GM23338 (cell line): Measurements from ENCODE around the gene KCNF1. TPM values are rescaled to one million over a fixed set of nuclear protein-coding genes. Genes with fewer than 3 reads are reported as not detected.
A peak's percentile ranks its signal among the peaks of the same experiment; 100 is the strongest.

Experiments
- ATAC-seq: fragments of 200-7000 bp; cut with Tn5 transposase; 3 replicates; pipeline ENCODE4 v1.9.1; 2020
- DNase-seq: peaks from one replicate; pipeline ENCODE4 v3.0.0-alpha.2; 2015; ENCODE audit warnings: low spot score
- H2AFZ ChIP-seq: fragments of 200-600 bp; sonication (generic); 2 replicates; pipeline ENCODE4 v1.8.0; 2016; ENCODE audit warnings: antibody characterized with exemption, mild to moderate bottlenecking, moderate library complexity
- H3F3A ChIP-seq: fragments of 200-600 bp; sonication (generic); replicated peaks from 2 replicates; pipeline ENCODE4 v1.8.0; 2017; ENCODE audit warnings: antibody characterized with exemption, mixed run types, low read depth
- H3K27ac ChIP-seq: fragments of 200-600 bp; sonication (generic); 2 replicates; pipeline ENCODE4 v1.6.1; 2016; ENCODE audit warnings: low read depth
- H3K27me3 ChIP-seq: fragments of 200-600 bp; sonication (generic); 2 replicates; pipeline ENCODE4 v1.8.0; 2016; ENCODE audit warnings: mild to moderate bottlenecking, mixed run types, moderate library complexity; ENCODE audit not compliant: insufficient read depth
- H3K36me3 ChIP-seq: fragments of 200-600 bp; sonication (generic); 2 replicates; pipeline ENCODE4 v1.8.0; 2016; ENCODE audit warnings: mild to moderate bottlenecking; ENCODE audit not compliant: insufficient read depth
- H3K4me1 ChIP-seq: fragments of 200-600 bp; sonication (generic); 2 replicates; pipeline ENCODE4 v1.8.0; 2016; ENCODE audit warnings: mild to moderate bottlenecking, moderate library complexity; ENCODE audit not compliant: insufficient read depth
- H3K4me2 ChIP-seq: fragments of 200-600 bp; sonication (generic); 2 replicates; pipeline ENCODE4 v1.7.1; 2017; ENCODE audit warnings: mixed run types
- H3K4me3 ChIP-seq: fragments of 200-600 bp; sonication (generic); 2 replicates; pipeline ENCODE4 v1.6.1; 2016; ENCODE audit warnings: mixed run types
- H3K79me2 ChIP-seq: fragments of 200-600 bp; sonication (generic); replicated peaks from 2 replicates; pipeline ENCODE4 v1.8.0; 2017; ENCODE audit warnings: mild to moderate bottlenecking; ENCODE audit not compliant: insufficient read depth
- H3K9me2 ChIP-seq: fragments of 200-600 bp; sonication (generic); 2 replicates; pipeline ENCODE4 v1.8.0; 2017; ENCODE audit not compliant: insufficient read depth
- H4K20me1 ChIP-seq: fragments of 200-600 bp; sonication (generic); replicated peaks from 2 replicates; pipeline ENCODE4 v1.8.0; 2017; ENCODE audit warnings: mild to moderate bottlenecking; ENCODE audit not compliant: insufficient read depth
- H3K27ac Mint-ChIP-seq: 2 replicates; pipeline ENCODE4 v1.8.0; 2020; ENCODE audit warnings: inconsistent platforms, mild to moderate bottlenecking, moderate library complexity, mixed read lengths
- H3K27me3 Mint-ChIP-seq: 3 replicates; pipeline ENCODE4 v1.8.0; 2022; ENCODE audit warnings: low read depth, mild to moderate bottlenecking, moderate library complexity, mixed read lengths, inconsistent platforms; ENCODE audit not compliant: insufficient read depth, poor library complexity
- H3K36me3 Mint-ChIP-seq: 3 replicates; pipeline ENCODE4 v1.8.0; 2021; ENCODE audit warnings: low read depth, mild to moderate bottlenecking, inconsistent platforms, moderate library complexity, mixed read lengths
- H3K4me1 Mint-ChIP-seq: 3 replicates; pipeline ENCODE4 v1.8.0; 2020; ENCODE audit warnings: mild to moderate bottlenecking, inconsistent platforms, mixed read lengths
- H3K4me3 Mint-ChIP-seq: 3 replicates; pipeline ENCODE4 v1.8.0; 2021; ENCODE audit warnings: moderate library complexity, mild to moderate bottlenecking, inconsistent platforms, mixed read lengths
- H3K9me3 Mint-ChIP-seq: 3 replicates; pipeline ENCODE4 v1.8.0; 2020; ENCODE audit warnings: moderate library complexity, mild to moderate bottlenecking, inconsistent platforms, mixed read lengths
- EZH2 ChIP-seq: fragments of 200-600 bp; sonication (generic); IDR thresholded peaks from one replicate; pipeline ENCODE4 v1.8.0; 2017; ENCODE audit warnings: antibody characterized with exemption, mild to moderate bottlenecking, low read depth; ENCODE audit not compliant: unreplicated experiment
- EZH2phosphoT487 ChIP-seq: fragments of 200-600 bp; sonication (generic); IDR thresholded peaks from one replicate; pipeline ENCODE4 v1.8.1; 2018; ENCODE audit warnings: antibody characterized with exemption; ENCODE audit not compliant: unreplicated experiment
- NANOG ChIP-seq: IDR thresholded peaks from 2 replicates; pipeline ENCODE4 v1.6.1; 2016; ENCODE audit warnings: antibody characterized with exemption, borderline replicate concordance
- POLR2AphosphoS5 ChIP-seq: IDR thresholded peaks from 2 replicates; pipeline ENCODE4 v1.6.1; 2016; ENCODE audit warnings: antibody characterized with exemption, low read depth
- STAT1 ChIP-seq: IDR thresholded peaks from one replicate; pipeline ENCODE4 v1.6.1; 2016; ENCODE audit warnings: antibody characterized with exemption; ENCODE audit not compliant: unreplicated experiment
- ZNF331 ChIP-seq: fragments of 250-450 bp; sonication (Bioruptor Pico); IDR thresholded peaks from 2 replicates; pipeline ENCODE4 v1.5.0; 2020; ENCODE audit warnings: low read depth, mild to moderate bottlenecking, moderate library complexity
- polyA plus RNA-seq: library from polyadenylated mRNA; unstranded; fragments of >200 nt; fragmentation: Nextera tagmentation; extraction: Ambion mirVana; gene quantifications from 2 replicates; pipeline ENCODE4 v1.2.1, GENCODE V29; 2016
- total RNA-seq: library from RNA; depleted of rRNA; stranded (reverse); fragments of >200 nt; shearing (Covaris generic); gene quantifications from 2 replicates; pipeline ENCODE4 v1.2.3, GENCODE V29; 2014
- TF ChIP-seq, protein P1 (sequence below): fragments of 250-450 bp; sonication (Bioruptor Pico); IDR thresholded peaks from 2 replicates; pipeline ENCODE4 v1.5.0; 2020; ENCODE audit warnings: mild to moderate bottlenecking, moderate library complexity
- TF ChIP-seq, protein P2 (sequence below): IDR thresholded peaks from 2 replicates; pipeline ENCODE4 v1.6.1; 2016; ENCODE audit warnings: antibody characterized with exemption
- TF ChIP-seq, protein P3 (sequence below), 2 experiments: fragments of 200-600 bp in 1 of 2; sonication (generic) in 1 of 2; conservative IDR thresholded peaks; 2 replicates each; pipeline versions ENCODE4 v1.5.1 to v1.6.1; 2016 to 2017; ENCODE audit warnings: antibody characterized with exemption in 2 of 2, low read depth in 2 of 2, mild to moderate bottlenecking in 2 of 2, moderate library complexity in 1 of 2
- TF ChIP-seq, protein P4 (sequence below): IDR thresholded peaks from one replicate; pipeline ENCODE4 v1.6.1; 2018; ENCODE audit warnings: antibody characterized with exemption; ENCODE audit not compliant: unreplicated experiment

KCNF1 gene
- total and polyA plus RNA-seq, 2 experiments from 2014 or later = 0.11 to 1.5 TPM

DNA sequence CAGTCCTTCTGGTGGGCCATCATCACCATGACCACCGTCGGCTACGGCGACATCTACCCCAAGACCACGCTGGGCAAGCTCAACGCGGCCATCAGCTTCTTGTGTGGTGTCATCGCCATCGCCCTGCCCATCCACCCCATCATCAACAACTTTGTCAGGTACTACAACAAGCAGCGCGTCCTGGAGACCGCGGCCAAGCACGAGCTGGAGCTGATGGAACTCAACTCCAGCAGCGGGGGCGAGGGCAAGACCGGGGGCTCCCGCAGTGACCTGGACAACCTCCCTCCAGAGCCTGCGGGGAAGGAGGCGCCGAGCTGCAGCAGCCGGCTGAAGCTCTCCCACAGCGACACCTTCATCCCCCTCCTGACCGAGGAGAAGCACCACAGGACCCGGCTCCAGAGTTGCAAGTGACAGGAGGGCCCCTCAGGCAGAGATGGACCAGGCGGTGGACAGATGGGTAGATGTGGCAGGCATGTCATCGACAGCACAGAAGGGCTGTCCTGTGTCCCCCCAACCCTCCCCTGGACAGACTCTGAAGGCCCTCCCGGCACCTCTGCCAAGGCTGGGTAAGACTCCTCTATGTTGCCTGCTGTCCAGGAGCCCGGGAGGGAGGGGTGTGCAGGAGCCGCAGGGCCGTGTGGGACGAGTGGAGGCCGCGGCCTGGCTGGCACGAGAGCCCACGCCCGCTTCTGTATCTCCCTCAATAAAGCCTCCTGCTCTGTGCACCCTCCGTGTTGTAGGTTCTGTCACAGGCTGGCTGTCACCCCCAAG, 2.0 kb downstream of the KCNF1 start:
- peaks cover 32% of the 10 kb centered on the region for H3K27me3 Mint-ChIP-seq
- peak overlapping the region; percentile 69; the same call in 1 of the 3 replicates for H3K4me3 Mint-ChIP-seq

More for the DNA sequence above, 2.0 kb downstream of the KCNF1 start:
- no peaks in the 10 kb centered on the region for H3K9me2 ChIP-seq
- no peak overlapping the region for H3K4me3 ChIP-seq
- H2AFZ ChIP-seq = no peak overlapping the region
- H3K27me3 ChIP-seq = peaks cover 40% of the 10 kb centered on the region
- no peaks in the 10 kb centered on the region for H3K79me2 ChIP-seq
- TF ChIP-seq, protein P1, sequence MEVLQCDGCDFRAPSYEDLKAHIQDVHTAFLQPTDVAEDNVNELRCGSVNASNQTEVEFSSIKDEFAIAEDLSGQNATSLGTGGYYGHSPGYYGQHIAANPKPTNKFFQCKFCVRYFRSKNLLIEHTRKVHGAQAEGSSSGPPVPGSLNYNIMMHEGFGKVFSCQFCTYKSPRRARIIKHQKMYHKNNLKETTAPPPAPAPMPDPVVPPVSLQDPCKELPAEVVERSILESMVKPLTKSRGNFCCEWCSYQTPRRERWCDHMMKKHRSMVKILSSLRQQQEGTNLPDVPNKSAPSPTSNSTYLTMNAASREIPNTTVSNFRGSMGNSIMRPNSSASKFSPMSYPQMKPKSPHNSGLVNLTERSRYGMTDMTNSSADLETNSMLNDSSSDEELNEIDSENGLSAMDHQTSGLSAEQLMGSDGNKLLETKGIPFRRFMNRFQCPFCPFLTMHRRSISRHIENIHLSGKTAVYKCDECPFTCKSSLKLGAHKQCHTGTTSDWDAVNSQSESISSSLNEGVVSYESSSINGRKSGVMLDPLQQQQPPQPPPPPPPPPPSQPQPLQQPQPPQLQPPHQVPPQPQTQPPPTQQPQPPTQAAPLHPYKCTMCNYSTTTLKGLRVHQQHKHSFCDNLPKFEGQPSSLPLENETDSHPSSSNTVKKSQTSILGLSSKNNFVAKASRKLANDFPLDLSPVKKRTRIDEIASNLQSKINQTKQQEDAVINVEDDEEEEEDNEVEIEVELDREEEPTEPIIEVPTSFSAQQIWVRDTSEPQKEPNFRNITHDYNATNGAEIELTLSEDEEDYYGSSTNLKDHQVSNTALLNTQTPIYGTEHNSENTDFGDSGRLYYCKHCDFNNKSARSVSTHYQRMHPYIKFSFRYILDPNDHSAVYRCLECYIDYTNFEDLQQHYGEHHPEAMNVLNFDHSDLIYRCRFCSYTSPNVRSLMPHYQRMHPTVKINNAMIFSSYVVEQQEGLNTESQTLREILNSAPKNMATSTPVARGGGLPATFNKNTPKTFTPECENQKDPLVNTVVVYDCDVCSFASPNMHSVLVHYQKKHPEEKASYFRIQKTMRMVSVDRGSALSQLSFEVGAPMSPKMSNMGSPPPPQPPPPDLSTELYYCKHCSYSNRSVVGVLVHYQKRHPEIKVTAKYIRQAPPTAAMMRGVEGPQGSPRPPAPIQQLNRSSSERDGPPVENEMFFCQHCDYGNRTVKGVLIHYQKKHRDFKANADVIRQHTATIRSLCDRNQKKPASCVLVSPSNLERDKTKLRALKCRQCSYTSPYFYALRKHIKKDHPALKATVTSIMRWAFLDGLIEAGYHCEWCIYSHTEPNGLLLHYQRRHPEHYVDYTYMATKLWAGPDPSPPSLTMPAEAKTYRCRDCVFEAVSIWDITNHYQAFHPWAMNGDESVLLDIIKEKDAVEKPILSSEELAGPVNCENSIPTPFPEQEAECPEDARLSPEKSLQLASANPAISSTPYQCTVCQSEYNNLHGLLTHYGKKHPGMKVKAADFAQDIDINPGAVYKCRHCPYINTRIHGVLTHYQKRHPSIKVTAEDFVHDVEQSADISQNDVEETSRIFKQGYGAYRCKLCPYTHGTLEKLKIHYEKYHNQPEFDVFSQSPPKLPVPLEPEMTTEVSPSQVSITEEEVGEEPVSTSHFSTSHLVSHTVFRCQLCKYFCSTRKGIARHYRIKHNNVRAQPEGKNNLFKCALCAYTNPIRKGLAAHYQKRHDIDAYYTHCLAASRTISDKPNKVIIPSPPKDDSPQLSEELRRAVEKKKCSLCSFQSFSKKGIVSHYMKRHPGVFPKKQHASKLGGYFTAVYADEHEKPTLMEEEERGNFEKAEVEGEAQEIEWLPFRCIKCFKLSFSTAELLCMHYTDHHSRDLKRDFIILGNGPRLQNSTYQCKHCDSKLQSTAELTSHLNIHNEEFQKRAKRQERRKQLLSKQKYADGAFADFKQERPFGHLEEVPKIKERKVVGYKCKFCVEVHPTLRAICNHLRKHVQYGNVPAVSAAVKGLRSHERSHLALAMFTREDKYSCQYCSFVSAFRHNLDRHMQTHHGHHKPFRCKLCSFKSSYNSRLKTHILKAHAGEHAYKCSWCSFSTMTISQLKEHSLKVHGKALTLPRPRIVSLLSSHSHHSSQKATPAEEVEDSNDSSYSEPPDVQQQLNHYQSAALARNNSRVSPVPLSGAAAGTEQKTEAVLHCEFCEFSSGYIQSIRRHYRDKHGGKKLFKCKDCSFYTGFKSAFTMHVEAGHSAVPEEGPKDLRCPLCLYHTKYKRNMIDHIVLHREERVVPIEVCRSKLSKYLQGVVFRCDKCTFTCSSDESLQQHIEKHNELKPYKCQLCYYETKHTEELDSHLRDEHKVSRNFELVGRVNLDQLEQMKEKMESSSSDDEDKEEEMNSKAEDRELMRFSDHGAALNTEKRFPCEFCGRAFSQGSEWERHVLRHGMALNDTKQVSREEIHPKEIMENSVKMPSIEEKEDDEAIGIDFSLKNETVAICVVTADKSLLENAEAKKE (CRISPR knock-in tag) = no peak
- TF ChIP-seq, protein P2, sequence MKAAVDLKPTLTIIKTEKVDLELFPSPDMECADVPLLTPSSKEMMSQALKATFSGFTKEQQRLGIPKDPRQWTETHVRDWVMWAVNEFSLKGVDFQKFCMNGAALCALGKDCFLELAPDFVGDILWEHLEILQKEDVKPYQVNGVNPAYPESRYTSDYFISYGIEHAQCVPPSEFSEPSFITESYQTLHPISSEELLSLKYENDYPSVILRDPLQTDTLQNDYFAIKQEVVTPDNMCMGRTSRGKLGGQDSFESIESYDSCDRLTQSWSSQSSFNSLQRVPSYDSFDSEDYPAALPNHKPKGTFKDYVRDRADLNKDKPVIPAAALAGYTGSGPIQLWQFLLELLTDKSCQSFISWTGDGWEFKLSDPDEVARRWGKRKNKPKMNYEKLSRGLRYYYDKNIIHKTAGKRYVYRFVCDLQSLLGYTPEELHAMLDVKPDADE = no peak
- no peak for TF ChIP-seq EZH2phosphoT487
- TF ChIP-seq ZNF331 (CRISPR knock-in tag) = no peak
- no peak for TF ChIP-seq POLR2AphosphoS5
- TF ChIP-seq STAT1 = no peak
- TF ChIP-seq, protein P3, sequence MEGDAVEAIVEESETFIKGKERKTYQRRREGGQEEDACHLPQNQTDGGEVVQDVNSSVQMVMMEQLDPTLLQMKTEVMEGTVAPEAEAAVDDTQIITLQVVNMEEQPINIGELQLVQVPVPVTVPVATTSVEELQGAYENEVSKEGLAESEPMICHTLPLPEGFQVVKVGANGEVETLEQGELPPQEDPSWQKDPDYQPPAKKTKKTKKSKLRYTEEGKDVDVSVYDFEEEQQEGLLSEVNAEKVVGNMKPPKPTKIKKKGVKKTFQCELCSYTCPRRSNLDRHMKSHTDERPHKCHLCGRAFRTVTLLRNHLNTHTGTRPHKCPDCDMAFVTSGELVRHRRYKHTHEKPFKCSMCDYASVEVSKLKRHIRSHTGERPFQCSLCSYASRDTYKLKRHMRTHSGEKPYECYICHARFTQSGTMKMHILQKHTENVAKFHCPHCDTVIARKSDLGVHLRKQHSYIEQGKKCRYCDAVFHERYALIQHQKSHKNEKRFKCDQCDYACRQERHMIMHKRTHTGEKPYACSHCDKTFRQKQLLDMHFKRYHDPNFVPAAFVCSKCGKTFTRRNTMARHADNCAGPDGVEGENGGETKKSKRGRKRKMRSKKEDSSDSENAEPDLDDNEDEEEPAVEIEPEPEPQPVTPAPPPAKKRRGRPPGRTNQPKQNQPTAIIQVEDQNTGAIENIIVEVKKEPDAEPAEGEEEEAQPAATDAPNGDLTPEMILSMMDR (conservative IDR thresholded peaks at IDR 0.05; ENCODE audit: low read depth in 2 of 2) = no peak
- TF ChIP-seq NANOG = no peak
- TF ChIP-seq, protein P4, sequence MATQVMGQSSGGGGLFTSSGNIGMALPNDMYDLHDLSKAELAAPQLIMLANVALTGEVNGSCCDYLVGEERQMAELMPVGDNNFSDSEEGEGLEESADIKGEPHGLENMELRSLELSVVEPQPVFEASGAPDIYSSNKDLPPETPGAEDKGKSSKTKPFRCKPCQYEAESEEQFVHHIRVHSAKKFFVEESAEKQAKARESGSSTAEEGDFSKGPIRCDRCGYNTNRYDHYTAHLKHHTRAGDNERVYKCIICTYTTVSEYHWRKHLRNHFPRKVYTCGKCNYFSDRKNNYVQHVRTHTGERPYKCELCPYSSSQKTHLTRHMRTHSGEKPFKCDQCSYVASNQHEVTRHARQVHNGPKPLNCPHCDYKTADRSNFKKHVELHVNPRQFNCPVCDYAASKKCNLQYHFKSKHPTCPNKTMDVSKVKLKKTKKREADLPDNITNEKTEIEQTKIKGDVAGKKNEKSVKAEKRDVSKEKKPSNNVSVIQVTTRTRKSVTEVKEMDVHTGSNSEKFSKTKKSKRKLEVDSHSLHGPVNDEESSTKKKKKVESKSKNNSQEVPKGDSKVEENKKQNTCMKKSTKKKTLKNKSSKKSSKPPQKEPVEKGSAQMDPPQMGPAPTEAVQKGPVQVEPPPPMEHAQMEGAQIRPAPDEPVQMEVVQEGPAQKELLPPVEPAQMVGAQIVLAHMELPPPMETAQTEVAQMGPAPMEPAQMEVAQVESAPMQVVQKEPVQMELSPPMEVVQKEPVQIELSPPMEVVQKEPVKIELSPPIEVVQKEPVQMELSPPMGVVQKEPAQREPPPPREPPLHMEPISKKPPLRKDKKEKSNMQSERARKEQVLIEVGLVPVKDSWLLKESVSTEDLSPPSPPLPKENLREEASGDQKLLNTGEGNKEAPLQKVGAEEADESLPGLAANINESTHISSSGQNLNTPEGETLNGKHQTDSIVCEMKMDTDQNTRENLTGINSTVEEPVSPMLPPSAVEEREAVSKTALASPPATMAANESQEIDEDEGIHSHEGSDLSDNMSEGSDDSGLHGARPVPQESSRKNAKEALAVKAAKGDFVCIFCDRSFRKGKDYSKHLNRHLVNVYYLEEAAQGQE = no peak
- TF ChIP-seq EZH2 = no peak
- Mint-ChIP-seq H3K4me1 (peaks cover 38% of the 10 kb centered on the region), H3K36me3 (peaks cover 2% of the 10 kb centered on the region; the same call in 2 of the 3 replicates), H3K27ac (no peak overlapping the region), H3K9me3 (peaks cover 2% of the 10 kb centered on the region)
- H3F3A ChIP-seq = no peaks in the 10 kb centered on the region
- no peak overlapping the region for H3K27ac ChIP-seq
- DNase-seq (no peak), ATAC-seq (peak; percentile 3; the same call in 2 of the 3 replicates)
- H4K20me1 ChIP-seq = no peaks in the 10 kb centered on the region
- H3K36me3 ChIP-seq = no peaks in the 10 kb centered on the region
- H3K4me2 ChIP-seq = no peak overlapping the region
- H3K4me1 ChIP-seq = peaks cover 5% of the 10 kb centered on the region; the same call in 1 of the 2 replicates
